ENCODE results near the gene AQP12A. TPM values are rescaled to one million over a fixed set of nuclear protein-coding genes. Genes with fewer than 3 reads are reported as not detected.

The AQP12A gene
- polyA plus RNA-seq, 2 of the 4 experiments (the other 2 are of a cell fraction), result not detected

DNA sequence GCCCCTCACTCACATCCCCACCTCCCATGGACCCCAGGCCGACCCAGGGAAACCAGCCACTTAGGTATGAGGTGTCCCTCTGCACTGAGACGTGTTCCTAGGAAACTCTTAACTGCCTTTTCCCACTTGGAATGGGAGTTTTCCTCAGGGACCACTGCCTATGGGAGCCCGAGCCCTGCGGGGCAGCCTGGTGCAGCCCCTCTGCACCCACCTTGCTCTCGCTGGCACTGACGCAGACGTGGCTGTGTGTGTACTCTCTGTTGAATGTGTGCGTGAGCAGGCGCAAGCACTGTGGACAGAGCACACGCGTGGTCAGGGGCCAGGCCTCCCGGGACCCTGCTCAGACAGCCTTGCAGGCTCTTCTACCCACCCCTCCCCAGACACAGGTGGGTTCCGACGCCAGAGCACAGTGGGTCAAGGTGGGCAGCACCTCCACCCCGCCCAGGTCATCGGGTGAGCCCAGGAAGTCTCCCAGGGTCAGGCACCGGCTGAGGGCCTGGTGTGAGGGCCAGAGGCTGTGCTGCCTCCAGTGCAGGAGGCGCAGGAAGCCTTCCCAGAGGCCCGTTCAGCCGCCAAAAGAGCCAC lies 30.0 kb downstream of the AQP12A start:
- POLR2A ChIA-PET, result no interaction called here
- no peak for ATAC-seq
- 52% methylated on average over 14 of the region's 20 CpGs for WGBS (ENCODE audit: missing lambda C conversion rate)

DNA sequence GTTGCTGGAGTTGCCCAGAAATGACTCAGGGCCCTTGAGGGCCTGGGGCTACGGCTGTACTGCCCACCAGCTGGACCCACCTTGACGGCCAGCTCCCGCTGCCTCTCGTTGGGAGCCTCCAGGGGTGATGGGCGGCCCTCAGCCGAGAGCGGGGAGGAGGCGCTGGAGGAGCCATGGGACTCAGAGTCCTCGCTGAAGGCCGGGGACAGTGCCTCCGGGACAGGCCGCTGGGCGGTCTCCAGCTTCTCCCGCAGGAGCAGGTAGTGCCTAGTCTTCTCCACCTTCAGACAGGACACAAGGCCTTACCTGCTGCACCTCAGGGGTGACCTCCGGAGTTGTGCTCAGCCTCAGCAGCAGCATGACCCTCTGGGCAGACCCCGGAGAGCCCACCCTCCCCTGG lies 30.7 kb downstream of the AQP12A start:
- ATAC-seq (no peak), DNase-seq (ENCODE audit: low read depth in 1 of 2, low spot score in 1 of 2) (no peak), FAIRE-seq (no peak)
- H3K9me3 ChIP-seq, result no peaks in the 10 kb centered on the region
- H3K27ac ChIP-seq, result no peak overlapping the region
- CTCF ChIA-PET, result no interaction called here
- TF ChIP-seq RFX5 (IDR thresholded peaks at IDR 0.05) (no peak), JUN (IDR thresholded peaks at IDR 0.05) (no peak), ZNF302 (CRISPR knock-in tag; IDR thresholded peaks at IDR 0.05) (no peak), PHF8 (IDR thresholded peaks at IDR 0.05; ENCODE audit: borderline replicate concordance, low read depth) (no peak), MAX (IDR thresholded peaks at IDR 0.05) (no peak), KDM5A (IDR thresholded peaks at IDR 0.05) (no peak), HDAC2 (IDR thresholded peaks at IDR 0.05) (no peak), GATA3 (IDR thresholded peaks at IDR 0.05; ENCODE audit: borderline replicate concordance) (no peak), ATOH8 (CRISPR knock-in tag; IDR thresholded peaks at IDR 0.05; ENCODE audit: low read depth) (no peak), RARB (CRISPR knock-in tag; IDR thresholded peaks at IDR 0.05) (no peak), HOXB13 (CRISPR knock-in tag; IDR thresholded peaks at IDR 0.05; ENCODE audit: low read depth) (no peak), TFCP2L1 (CRISPR knock-in tag; IDR thresholded peaks at IDR 0.05) (no peak), USF2 (IDR thresholded peaks at IDR 0.05) (no peak), RNF2 (IDR thresholded peaks at IDR 0.05; ENCODE audit: borderline replicate concordance, low read depth) (no peak), HOXA7 (CRISPR knock-in tag; IDR thresholded peaks at IDR 0.05) (no peak), ZC3H11A (IDR thresholded peaks at IDR 0.05) (no peak), FOSB (CRISPR knock-in tag; IDR thresholded peaks at IDR 0.05) (no peak), BHLHE40 (IDR thresholded peaks at IDR 0.05; ENCODE audit: low read depth, low read length) (no peak), NPAS2 (CRISPR knock-in tag; IDR thresholded peaks at IDR 0.05; ENCODE audit: borderline replicate concordance) (no peak), CEBPB (IDR thresholded peaks at IDR 0.05) (no peak)
- no peak overlapping the region for H3K4me2 ChIP-seq
- POLR2A ChIA-PET, result no interaction called here
- H3K4me3 ChIP-seq, result no peak overlapping the region
- H3K4me1 ChIP-seq, result no peaks in the 10 kb centered on the region
- WGBS (ENCODE audit: missing lambda C conversion rate), result 72% methylated on average over 14 of the region's 16 CpGs

More for the DNA sequence above, 30.0 kb downstream of the AQP12A start:
- Histone ChIP-seq H3K27ac (no peak overlapping the region), H3K4me1 (no peaks in the 10 kb centered on the region), H3K4me3 (no peak overlapping the region), H3K9me3 (no peaks in the 10 kb centered on the region), H3K4me2 (no peak overlapping the region)
- TF ChIP-seq USF2 (IDR thresholded peaks at IDR 0.05) (no peak), JUN (IDR thresholded peaks at IDR 0.05) (no peak), ZC3H11A (IDR thresholded peaks at IDR 0.05) (no peak), FOSB (CRISPR knock-in tag; IDR thresholded peaks at IDR 0.05) (no peak), MAX (IDR thresholded peaks at IDR 0.05) (no peak), HOXA7 (CRISPR knock-in tag; IDR thresholded peaks at IDR 0.05) (no peak), FOXS1 (CRISPR knock-in tag; IDR thresholded peaks at IDR 0.05) (no peak), GATA3 (IDR thresholded peaks at IDR 0.05; ENCODE audit: borderline replicate concordance) (no peak)
- TF ChIP-seq, protein P1, sequence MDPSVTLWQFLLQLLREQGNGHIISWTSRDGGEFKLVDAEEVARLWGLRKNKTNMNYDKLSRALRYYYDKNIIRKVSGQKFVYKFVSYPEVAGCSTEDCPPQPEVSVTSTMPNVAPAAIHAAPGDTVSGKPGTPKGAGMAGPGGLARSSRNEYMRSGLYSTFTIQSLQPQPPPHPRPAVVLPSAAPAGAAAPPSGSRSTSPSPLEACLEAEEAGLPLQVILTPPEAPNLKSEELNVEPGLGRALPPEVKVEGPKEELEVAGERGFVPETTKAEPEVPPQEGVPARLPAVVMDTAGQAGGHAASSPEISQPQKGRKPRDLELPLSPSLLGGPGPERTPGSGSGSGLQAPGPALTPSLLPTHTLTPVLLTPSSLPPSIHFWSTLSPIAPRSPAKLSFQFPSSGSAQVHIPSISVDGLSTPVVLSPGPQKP (IDR thresholded peaks at IDR 0.05; ENCODE audit: low read depth, low read length), result no peak
- TF ChIP-seq, protein P2, sequence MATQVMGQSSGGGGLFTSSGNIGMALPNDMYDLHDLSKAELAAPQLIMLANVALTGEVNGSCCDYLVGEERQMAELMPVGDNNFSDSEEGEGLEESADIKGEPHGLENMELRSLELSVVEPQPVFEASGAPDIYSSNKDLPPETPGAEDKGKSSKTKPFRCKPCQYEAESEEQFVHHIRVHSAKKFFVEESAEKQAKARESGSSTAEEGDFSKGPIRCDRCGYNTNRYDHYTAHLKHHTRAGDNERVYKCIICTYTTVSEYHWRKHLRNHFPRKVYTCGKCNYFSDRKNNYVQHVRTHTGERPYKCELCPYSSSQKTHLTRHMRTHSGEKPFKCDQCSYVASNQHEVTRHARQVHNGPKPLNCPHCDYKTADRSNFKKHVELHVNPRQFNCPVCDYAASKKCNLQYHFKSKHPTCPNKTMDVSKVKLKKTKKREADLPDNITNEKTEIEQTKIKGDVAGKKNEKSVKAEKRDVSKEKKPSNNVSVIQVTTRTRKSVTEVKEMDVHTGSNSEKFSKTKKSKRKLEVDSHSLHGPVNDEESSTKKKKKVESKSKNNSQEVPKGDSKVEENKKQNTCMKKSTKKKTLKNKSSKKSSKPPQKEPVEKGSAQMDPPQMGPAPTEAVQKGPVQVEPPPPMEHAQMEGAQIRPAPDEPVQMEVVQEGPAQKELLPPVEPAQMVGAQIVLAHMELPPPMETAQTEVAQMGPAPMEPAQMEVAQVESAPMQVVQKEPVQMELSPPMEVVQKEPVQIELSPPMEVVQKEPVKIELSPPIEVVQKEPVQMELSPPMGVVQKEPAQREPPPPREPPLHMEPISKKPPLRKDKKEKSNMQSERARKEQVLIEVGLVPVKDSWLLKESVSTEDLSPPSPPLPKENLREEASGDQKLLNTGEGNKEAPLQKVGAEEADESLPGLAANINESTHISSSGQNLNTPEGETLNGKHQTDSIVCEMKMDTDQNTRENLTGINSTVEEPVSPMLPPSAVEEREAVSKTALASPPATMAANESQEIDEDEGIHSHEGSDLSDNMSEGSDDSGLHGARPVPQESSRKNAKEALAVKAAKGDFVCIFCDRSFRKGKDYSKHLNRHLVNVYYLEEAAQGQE (IDR thresholded peaks at IDR 0.05), result no peak
- DNase-seq (ENCODE audit: low read depth in 1 of 2, low spot score in 1 of 2) (no peak), FAIRE-seq (no peak)
- CTCF ChIA-PET, result no interaction called here
